Mesodermal cell (in vitro differentiated cells): ENCODE measurements around the gene EHMT1.
"Not testable (repeated sequence)": the region's sequence is repeated elsewhere in the genome, so short reads cannot be mapped to it uniquely, and the experiment has no call there.

ENCODE experiments used
- H3K27ac ChIP-seq: 2 replicates; pipeline ENCODE4 v1.7.0; 2013; ENCODE audit warnings: mild to moderate bottlenecking, low read depth, low read length, moderate library complexity; ENCODE audit not compliant: severe bottlenecking
- H3K36me3 ChIP-seq: 2 replicates; pipeline ENCODE4 v1.7.1; 2013; ENCODE audit warnings: mild to moderate bottlenecking, low read length, moderate library complexity; ENCODE audit not compliant: control insufficient read depth, insufficient read depth
- H3K4me1 ChIP-seq: one replicate; pipeline ENCODE4 v1.7.1; 2013; ENCODE audit warnings: mild to moderate bottlenecking, low read length; ENCODE audit not compliant: insufficient read depth, control insufficient read depth, poor library complexity, severe bottlenecking
- H3K4me3 ChIP-seq: 2 replicates; pipeline ENCODE4 v1.7.0; 2013; ENCODE audit warnings: low read length, control low read depth, mild to moderate bottlenecking; ENCODE audit not compliant: insufficient read depth, poor library complexity, severe bottlenecking; ENCODE audit errors: extremely low read depth
- H3K9me3 ChIP-seq: 2 replicates; pipeline ENCODE4 v1.7.1; 2013; ENCODE audit warnings: mild to moderate bottlenecking, low read length, moderate library complexity; ENCODE audit not compliant: control insufficient read depth
- WGBS, 2 experiments: methylation state at CpG; one replicate each; pipeline ENCODE4 v1.1.5; 2013; ENCODE audit warnings: missing lambda C conversion rate in 2 of 2; ENCODE audit not compliant: insufficient coverage in 2 of 2; 5-methylcytosine and 5-hydroxymethylcytosine counted together

Gene EHMT1

GRCh38 chr9:137799630-137799983 lies 180.8 kb downstream of the EHMT1 start:
- H3K9me3 ChIP-seq, result no peaks in the 10 kb centered on the region
- no peak overlapping the region for H3K4me3 ChIP-seq
- no peaks in the 10 kb centered on the region for H3K4me1 ChIP-seq
- no peak overlapping the region for H3K27ac ChIP-seq
- WGBS, 2 experiments, result 97 to 98% methylated on average over 10 to 11 of the region's 12 CpGs
- peaks cover 88% of the 10 kb centered on the region for H3K36me3 ChIP-seq

GRCh38 chr9:137800196-137801022 lies 181.6 kb downstream of the EHMT1 start:
- H3K4me3 ChIP-seq, result no peak overlapping the region

GRCh38 chr9:137801023-137801319 lies 182.2 kb downstream of the EHMT1 start:
- Histone ChIP-seq H3K9me3 (no peaks in the 10 kb centered on the region), H3K36me3 (peaks cover 83% of the 10 kb centered on the region)
- WGBS, 2 experiments, result 98 to 100% methylated on average over 4 to 7 of the region's 7 CpGs

More at GRCh38 chr9:137800196-137801022, 181.6 kb downstream of the EHMT1 start:
- Histone ChIP-seq H3K27ac (no peak overlapping the region), H3K36me3 (peaks cover 88% of the 10 kb centered on the region), H3K4me1 (no peaks in the 10 kb centered on the region), H3K9me3 (no peaks in the 10 kb centered on the region)
- WGBS, 2 experiments, result 92 to 93% methylated on average over 24 to 28 of the region's 31 CpGs

GRCh38 chr9:137802021-137802420 lies 183.2 kb downstream of the EHMT1 start:
- no peak overlapping the region for H3K27ac ChIP-seq
- H3K4me3 ChIP-seq, result no peak overlapping the region
- no peaks in the 10 kb centered on the region for H3K4me1 ChIP-seq
- 90 to 100% methylated on average over 2 to 4 of the region's 4 CpGs for WGBS, 2 experiments
- peaks cover 82% of the 10 kb centered on the region for H3K36me3 ChIP-seq
- H3K9me3 ChIP-seq, result no peaks in the 10 kb centered on the region

More at GRCh38 chr9:137801023-137801319, 182.2 kb downstream of the EHMT1 start:
- Histone ChIP-seq H3K4me3 (no peak overlapping the region), H3K4me1 (no peaks in the 10 kb centered on the region), H3K27ac (no peak overlapping the region)

GRCh38 chr9:137802521-137803243 lies 183.9 kb downstream of the EHMT1 start:
- H3K36me3 ChIP-seq, result peaks cover 77% of the 10 kb centered on the region
- 95 to 96% methylated on average over 4 to 18 of the region's 19 CpGs for WGBS, 2 experiments

GRCh38 chr9:137804908-137805630 lies 186.3 kb downstream of the EHMT1 start:
- no peaks in the 10 kb centered on the region for H3K9me3 ChIP-seq
- H3K4me3 ChIP-seq, result no peak overlapping the region
- H3K4me1 ChIP-seq, result no peaks in the 10 kb centered on the region
- 96% methylated on average over 14 of the region's 14 CpGs for WGBS, 2 experiments
- no peak overlapping the region for H3K27ac ChIP-seq
- peaks cover 65% of the 10 kb centered on the region for H3K36me3 ChIP-seq

More at GRCh38 chr9:137802521-137803243, 183.9 kb downstream of the EHMT1 start:
- H3K9me3 ChIP-seq, result no peaks in the 10 kb centered on the region
- H3K4me3 ChIP-seq, result no peak overlapping the region
- no peak overlapping the region for H3K27ac ChIP-seq
- H3K4me1 ChIP-seq, result no peaks in the 10 kb centered on the region

GRCh38 chr9:137807721-137808703 lies 189.2 kb downstream of the EHMT1 start:
- WGBS, 2 experiments, result 93 to 96% methylated on average over 19 to 20 of the region's 22 CpGs
- H3K9me3 ChIP-seq, result no peaks in the 10 kb centered on the region
- H3K27ac ChIP-seq, result no peak overlapping the region
- peaks cover 58% of the 10 kb centered on the region for H3K36me3 ChIP-seq
- H3K4me1 ChIP-seq, result no peaks in the 10 kb centered on the region
- H3K4me3 ChIP-seq, result no peak overlapping the region

GRCh38 chr9:137809040-137809576 lies 190.3 kb downstream of the EHMT1 start:
- WGBS, 2 experiments, result 95 to 97% methylated on average over 21 to 23 of the region's 23 CpGs
- Histone ChIP-seq H3K4me3 (no peak overlapping the region), H3K9me3 (no peaks in the 10 kb centered on the region), H3K4me1 (no peaks in the 10 kb centered on the region), H3K27ac (no peak overlapping the region), H3K36me3 (peaks cover 55% of the 10 kb centered on the region)

GRCh38 chr9:137809726-137810450 lies 191.1 kb downstream of the EHMT1 start:
- H3K4me3 ChIP-seq, H3K27ac ChIP-seq: not testable (repeated sequence)

More at GRCh38 chr9:137809726-137810450, 191.1 kb downstream of the EHMT1 start:
- H3K9me3 ChIP-seq, H3K4me1 ChIP-seq: not testable (repeated sequence)
- peaks cover 56% of the 10 kb centered on the region for H3K36me3 ChIP-seq
- 96 to 98% methylated on average over 21 to 52 of the region's 69 CpGs for WGBS, 2 experiments
